MG63 (cell line): Measurements from ENCODE around the gene ITPKA. TPM values are rescaled to one million over a fixed set of nuclear protein-coding genes. Genes with fewer than 3 reads are reported as not detected.
"Not testable (repeated sequence)": the region's sequence is repeated elsewhere in the genome, so short reads cannot be mapped to it uniquely, and the experiment has no call there.

Experiments used
- DNase-seq: peaks from one replicate; pipeline ENCODE4 v3.0.0-alpha.2; 2020
- H3K27me3 ChIP-seq: fragments of 250-450 bp; sonication (Bioruptor Pico); 2 replicates; pipeline ENCODE4 v1.5.1; 2020; ENCODE audit warnings: mild to moderate bottlenecking, moderate library complexity
- H3K36me3 ChIP-seq: fragments of 250-450 bp; sonication (Bioruptor Pico); 2 replicates; pipeline ENCODE4 v1.5.1; 2020; ENCODE audit warnings: mild to moderate bottlenecking, moderate library complexity
- H3K4me3 ChIP-seq: fragments of 250-450 bp; sonication (Bioruptor Pico); 2 replicates; pipeline ENCODE4 v1.5.1; 2020; ENCODE audit warnings: mild to moderate bottlenecking, moderate library complexity
- H3K9me3 ChIP-seq: fragments of 250-450 bp; sonication (Bioruptor Pico); 2 replicates; pipeline ENCODE4 v1.5.1; 2020; ENCODE audit warnings: mild to moderate bottlenecking, moderate library complexity
- total RNA-seq: library from RNA; depleted of rRNA; stranded (reverse); fragments of >200 nt; shearing (Covaris generic); gene quantifications from 2 replicates; pipeline ENCODE4 v1.2.3, GENCODE V29; 2014; ENCODE audit warnings: low replicate concordance; rRNA removed

ITPKA gene
- 1.4 and 1.6 TPM in 2 replicates for total RNA-seq

- H3K4me3 ChIP-seq: peak within 1 kb of the TSS; percentile 49
- DNase-seq: peak; percentile 84
- H3K36me3 ChIP-seq: no peaks in the 10 kb centered on the region
- H3K9me3 ChIP-seq: no peaks in the 10 kb centered on the region
- no peaks in the 10 kb centered on the region for H3K27me3 ChIP-seq
Observed at GRCh38 chr15:41493205-41493901, at the start of gene ITPKA. Gene ITPKA, plus strand, starts transcription at chr15:41493874. Its CDS starts 54 bp downstream, at chr15:41493928.

GRCh38 chr15:41445399-41445798 is 48.3 kb upstream of the ITPKA start:
- no peak for DNase-seq
- H3K4me3 ChIP-seq: no peak overlapping the region
- no peaks in the 10 kb centered on the region for H3K9me3 ChIP-seq
- peaks cover 5% of the 10 kb centered on the region for H3K36me3 ChIP-seq
- H3K27me3 ChIP-seq: no peaks in the 10 kb centered on the region

DNA sequence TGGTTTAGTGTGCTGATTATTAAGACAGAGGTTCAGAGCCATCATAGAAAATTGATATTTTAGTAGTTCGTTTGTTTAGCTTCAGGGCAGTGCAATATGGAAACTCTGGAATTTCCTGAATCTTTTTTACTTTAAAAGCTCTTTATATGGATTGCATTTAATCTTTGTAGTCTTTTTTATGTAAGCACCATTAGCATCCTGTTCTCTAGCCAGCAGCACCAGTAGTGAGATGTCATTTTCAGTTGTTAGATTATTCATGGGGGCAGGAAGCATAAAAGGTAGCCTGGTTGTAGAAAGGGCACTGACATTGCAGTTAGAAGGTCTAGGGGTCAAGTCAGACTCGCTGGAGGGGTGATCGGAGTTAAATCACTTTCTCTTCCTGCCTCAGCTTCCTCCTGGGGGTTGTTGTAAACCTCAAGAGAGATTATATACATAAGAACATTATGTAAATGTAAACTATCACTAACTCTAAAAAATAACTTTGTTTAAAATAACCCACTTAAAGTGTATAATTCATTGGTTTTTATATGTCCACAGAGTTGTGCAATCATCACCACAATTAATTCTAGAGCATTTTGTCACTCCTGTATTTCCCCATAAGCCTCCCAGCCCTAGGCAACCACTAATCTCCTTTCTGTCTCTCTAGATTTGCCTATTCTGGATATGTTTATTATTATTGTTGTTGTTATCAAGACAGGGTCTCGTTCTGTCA is 31.4 kb upstream of the ITPKA start:
- DNase-seq: no peak
- Histone ChIP-seq H3K36me3 (peaks cover 31% of the 10 kb centered on the region), H3K9me3 (no peaks in the 10 kb centered on the region), H3K4me3 (no peak overlapping the region), H3K27me3 (no peaks in the 10 kb centered on the region)

- DNase-seq: no peak
- H3K36me3 ChIP-seq: peaks cover 31% of the 10 kb centered on the region
- no peaks in the 10 kb centered on the region for H3K27me3 ChIP-seq
- H3K9me3 ChIP-seq: no peaks in the 10 kb centered on the region
- H3K4me3 ChIP-seq: no peak overlapping the region
Observed at GRCh38 chr15:41464889-41465580, 28.6 kb upstream of the ITPKA start.

DNA sequence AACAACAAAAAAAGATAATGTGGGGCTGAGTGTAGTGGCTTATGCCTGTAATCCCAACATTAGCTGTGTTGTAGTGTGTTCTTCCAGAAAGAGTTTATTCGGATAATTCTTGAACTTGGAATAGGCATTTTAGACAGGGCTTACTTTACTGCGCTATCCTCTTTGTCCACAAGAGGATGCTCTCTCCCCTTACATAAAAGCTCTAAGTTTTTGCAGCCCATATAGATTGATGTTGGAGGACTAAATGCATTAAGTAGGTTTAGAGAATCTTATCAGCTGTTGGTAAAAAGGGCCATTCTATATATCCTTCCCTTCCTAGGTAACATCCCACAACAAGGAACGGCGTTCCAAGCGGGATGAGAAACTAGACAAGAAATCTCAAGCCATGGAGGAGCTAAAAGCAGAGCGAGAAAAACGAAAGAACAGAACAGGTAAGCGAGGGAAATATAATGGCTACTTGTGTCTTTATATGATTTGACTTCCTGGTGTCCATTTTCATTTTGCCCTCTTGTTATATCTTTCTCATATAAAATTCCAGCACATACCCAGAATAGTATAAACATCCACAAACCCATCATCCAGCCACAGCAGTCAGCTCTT is 27.8 kb upstream of the ITPKA start:
- H3K4me3 ChIP-seq: no peak overlapping the region
- H3K9me3 ChIP-seq: no peaks in the 10 kb centered on the region
- H3K36me3 ChIP-seq: peaks cover 36% of the 10 kb centered on the region
- no peaks in the 10 kb centered on the region for H3K27me3 ChIP-seq
- no peak for DNase-seq

DNA sequence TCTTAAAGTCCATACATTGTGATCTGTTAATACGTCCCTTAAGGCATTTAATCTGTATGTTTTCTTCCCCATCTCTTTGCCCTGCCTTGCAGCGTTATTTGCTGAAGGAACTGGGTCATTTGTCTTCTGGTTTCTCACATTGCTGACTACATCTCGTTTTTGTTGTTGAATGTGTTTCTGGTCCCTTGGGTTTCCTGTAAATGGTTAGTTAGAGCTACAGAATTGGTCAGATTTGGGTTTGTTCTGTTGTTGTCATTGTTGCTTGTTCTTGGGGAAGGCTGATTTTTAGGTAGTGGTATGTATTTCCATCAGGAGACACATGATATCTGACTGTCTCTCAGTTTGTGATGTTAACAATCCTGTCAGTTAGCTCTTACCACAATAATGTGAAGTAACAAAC is 27.0 kb upstream of the ITPKA start:
- DNase-seq: no peak
- Histone ChIP-seq H3K9me3 (no peaks in the 10 kb centered on the region), H3K4me3 (no peak overlapping the region), H3K36me3 (peaks cover 44% of the 10 kb centered on the region), H3K27me3 (no peaks in the 10 kb centered on the region)

DNA sequence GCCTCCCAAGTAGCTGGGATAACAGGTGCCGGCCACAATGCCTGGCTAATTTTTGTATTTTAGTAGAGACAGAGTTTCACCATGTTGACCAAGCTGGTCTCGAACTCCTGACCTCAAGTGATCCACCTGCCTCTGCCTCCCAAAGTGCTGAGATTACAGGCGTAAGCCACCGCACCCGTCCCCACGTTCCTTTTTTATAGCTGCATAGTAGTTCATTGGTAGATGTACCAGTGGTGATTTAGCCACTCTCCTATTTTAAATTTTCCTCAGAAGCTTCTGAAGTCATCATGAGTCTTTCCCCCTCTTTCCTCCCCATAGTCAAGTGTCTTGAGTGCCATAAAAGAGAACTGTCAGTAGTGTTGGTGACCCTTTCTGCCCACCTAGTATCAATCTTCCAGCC is 24.0 kb upstream of the ITPKA start:
- peaks cover 48% of the 10 kb centered on the region for H3K36me3 ChIP-seq
- DNase-seq, H3K27me3 ChIP-seq, H3K9me3 ChIP-seq, H3K4me3 ChIP-seq: not testable (repeated sequence)

- peaks cover 66% of the 10 kb centered on the region for H3K36me3 ChIP-seq
- no peak overlapping the region for H3K4me3 ChIP-seq
- no peaks in the 10 kb centered on the region for H3K9me3 ChIP-seq
- no peak for DNase-seq
- H3K27me3 ChIP-seq: no peaks in the 10 kb centered on the region
Observed at GRCh38 chr15:41473418-41473817, 20.3 kb upstream of the ITPKA start.

GRCh38 chr15:41474436-41474835 is 19.2 kb upstream of the ITPKA start:
- no peak for DNase-seq
- no peaks in the 10 kb centered on the region for H3K27me3 ChIP-seq
- H3K9me3 ChIP-seq: no peaks in the 10 kb centered on the region
- no peak overlapping the region for H3K4me3 ChIP-seq
- peaks cover 67% of the 10 kb centered on the region for H3K36me3 ChIP-seq

DNA sequence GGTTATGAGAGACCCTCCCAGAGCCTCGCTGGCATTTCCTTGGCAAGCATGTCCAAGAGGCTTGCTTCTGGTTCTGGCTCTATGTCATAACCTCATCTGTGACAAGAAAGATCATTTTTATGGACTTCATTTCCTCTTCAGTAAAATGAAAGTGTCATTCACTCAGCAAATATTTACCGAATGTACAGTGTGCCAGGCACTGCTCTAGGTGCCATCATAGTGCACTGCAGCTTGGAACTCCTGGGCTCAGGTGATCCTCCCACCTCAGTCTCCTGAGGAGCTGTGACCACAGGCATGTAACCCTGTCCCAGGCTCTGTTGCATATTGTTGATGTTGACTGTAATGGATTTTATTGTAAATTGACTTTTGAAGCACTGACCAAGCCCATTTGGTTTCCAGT is 18.7 kb upstream of the ITPKA start:
- peaks cover 63% of the 10 kb centered on the region for H3K36me3 ChIP-seq

DNA sequence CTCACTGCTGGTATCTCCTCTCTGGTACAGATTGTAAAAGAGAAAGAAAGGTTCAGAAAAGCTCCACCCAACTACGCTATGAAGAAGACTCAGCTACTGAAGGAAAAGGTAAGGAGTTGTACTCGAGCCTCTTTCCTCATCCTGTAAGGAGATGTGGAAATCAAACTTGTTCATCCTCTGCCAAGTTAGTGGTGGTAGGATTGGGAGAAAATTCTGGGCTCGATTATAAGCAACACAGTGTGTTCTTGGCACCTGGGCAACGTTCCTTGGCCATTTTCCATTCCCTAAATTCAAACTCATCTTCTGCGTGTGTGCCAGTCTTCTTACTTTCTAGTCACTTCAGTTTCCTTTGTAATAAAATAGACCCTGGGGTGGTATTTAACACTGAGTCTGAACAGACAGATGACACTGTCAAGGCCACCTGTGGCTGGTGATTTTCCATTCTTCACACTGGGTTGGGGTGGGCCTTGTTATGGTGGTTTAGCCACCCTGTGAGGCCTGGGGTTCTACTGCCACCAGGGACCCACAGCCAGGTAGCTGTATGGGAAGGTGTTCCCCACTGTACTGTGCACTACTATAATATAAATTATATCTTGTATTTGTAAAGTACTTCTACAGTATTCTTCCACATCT is 17.1 kb upstream of the ITPKA start:
- no peak overlapping the region for H3K4me3 ChIP-seq
- no peaks in the 10 kb centered on the region for H3K27me3 ChIP-seq
- no peak for DNase-seq
- peaks cover 58% of the 10 kb centered on the region for H3K36me3 ChIP-seq
- H3K9me3 ChIP-seq: no peaks in the 10 kb centered on the region

More for the DNA sequence above, 18.7 kb upstream of the ITPKA start:
- DNase-seq: no peak
- no peak overlapping the region for H3K4me3 ChIP-seq
- H3K9me3 ChIP-seq: no peaks in the 10 kb centered on the region
- no peaks in the 10 kb centered on the region for H3K27me3 ChIP-seq

- Histone ChIP-seq H3K36me3 (peaks cover 47% of the 10 kb centered on the region), H3K9me3 (no peaks in the 10 kb centered on the region), H3K4me3 (no peak overlapping the region), H3K27me3 (no peaks in the 10 kb centered on the region)
- DNase-seq: no peak
Observed at GRCh38 chr15:41480396-41481140, 13.1 kb upstream of the ITPKA start.

DNA sequence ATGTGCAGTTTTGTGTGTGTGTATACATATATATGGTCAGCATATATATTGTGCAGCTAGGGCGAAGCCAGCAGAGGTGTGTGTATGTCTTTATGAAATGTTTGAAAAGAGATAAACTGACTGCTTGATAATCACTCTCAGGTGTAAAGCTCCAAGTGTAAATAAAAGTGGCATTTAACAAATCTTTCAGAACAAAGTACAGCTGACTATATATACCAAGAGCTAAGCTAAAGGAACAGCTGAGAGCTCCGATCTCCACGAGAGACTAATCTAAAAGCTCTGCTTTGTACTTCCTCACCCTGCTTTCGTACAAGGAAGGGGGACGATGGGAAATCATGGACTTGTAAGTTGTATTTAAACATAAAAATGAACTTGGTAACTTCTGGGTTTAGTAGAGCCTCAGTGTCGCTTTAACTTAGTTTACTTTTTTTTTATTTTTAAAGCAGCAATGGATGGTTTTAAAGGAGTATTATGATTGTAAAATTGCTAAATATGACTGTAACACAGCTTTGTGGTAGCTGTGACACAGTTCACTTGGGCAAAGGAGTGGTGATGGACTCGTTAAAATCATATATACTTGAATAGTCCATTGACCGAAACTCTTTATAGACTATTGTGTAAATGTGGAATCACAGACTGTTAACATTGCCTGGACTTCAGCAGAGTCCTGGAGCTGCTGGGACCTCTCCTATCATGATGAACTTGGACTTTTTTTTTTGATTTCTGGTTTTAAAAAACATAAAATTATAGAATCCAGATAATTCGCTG is 11.4 kb upstream of the ITPKA start:
- H3K27me3 ChIP-seq: no peaks in the 10 kb centered on the region
- H3K36me3 ChIP-seq: peaks cover 31% of the 10 kb centered on the region
- H3K9me3 ChIP-seq: no peaks in the 10 kb centered on the region
- H3K4me3 ChIP-seq: no peak overlapping the region
- DNase-seq: no peak

DNA sequence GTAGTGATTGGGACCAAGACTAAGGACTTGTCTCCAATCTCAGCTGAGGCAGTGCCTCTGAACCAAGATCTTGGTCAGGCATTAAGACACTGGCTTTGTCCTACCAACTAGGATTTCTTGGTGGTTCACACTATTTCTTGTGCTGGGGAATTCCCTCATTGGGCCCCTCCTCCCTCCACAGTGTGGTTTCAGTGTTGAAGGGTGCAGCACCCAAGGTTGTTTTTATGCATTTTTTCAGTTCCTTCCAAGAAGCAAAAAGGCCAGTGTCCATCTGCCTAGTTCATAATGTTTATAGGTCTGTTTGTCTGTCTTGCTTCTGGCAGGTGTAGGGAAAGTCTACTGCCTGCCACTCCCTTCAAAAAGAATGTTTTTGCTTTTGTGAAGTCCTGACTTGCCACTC is 10.6 kb upstream of the ITPKA start:
- H3K4me3 ChIP-seq: no peak overlapping the region
- H3K9me3 ChIP-seq: no peaks in the 10 kb centered on the region
- no peak for DNase-seq
- H3K36me3 ChIP-seq: peaks cover 24% of the 10 kb centered on the region
- H3K27me3 ChIP-seq: no peaks in the 10 kb centered on the region

DNA sequence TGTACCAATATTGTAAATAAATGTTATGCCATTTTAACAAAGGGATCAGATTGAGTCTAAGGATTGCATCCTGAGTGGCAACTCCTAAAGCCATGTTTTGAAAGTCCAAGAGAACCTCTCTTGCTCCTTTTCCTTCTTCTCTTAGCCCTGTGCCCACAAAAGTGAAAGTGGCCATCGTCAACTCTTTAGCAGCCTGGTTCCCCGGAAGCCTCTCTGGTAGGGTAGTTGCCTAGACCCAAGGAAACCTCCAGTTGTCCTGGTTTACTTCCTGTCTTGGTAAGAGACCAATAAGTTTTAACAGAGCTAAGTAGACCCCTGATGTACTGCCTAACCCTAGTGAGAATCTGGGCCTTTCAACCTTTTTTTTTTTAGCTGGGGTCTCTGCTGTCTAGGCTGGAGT is 10.2 kb upstream of the ITPKA start:
- H3K4me3 ChIP-seq: no peak overlapping the region
- H3K36me3 ChIP-seq: peaks cover 24% of the 10 kb centered on the region
- no peaks in the 10 kb centered on the region for H3K27me3 ChIP-seq
- no peaks in the 10 kb centered on the region for H3K9me3 ChIP-seq
- DNase-seq: no peak
